Fibroblast of skin of abdomen (primary cell): ENCODE data around the gene STIL.
A peak's percentile ranks its signal among the peaks of the same experiment; 100 is the strongest.
"Not testable (repeated sequence)": the region's sequence is repeated elsewhere in the genome, so short reads cannot be mapped to it uniquely, and the experiment has no call there.

ENCODE experiments used
- DNase-seq: peaks from one replicate; pipeline ENCODE4 v3.0.0-alpha.2; 2013

STIL gene

GRCh38 chr1:47319968-47320367 is 6.0 kb upstream of the STIL start:
- not testable (repeated sequence) for DNase-seq

GRCh38 chr1:47317841-47318240 is 3.9 kb upstream of the STIL start:
- DNase-seq: peak; percentile 90

GRCh38 chr1:47309427-47309826 is 4.5 kb downstream of the STIL start:
- no peak for DNase-seq

- no peak for DNase-seq
Measured at GRCh38 chr1:47302472-47302871, 11.5 kb downstream of the STIL start.

- DNase-seq: no peak
Measured at GRCh38 chr1:47298025-47298699, 15.8 kb downstream of the STIL start.

GRCh38 chr1:47295579-47295978 is 18.4 kb downstream of the STIL start:
- no peak for DNase-seq

- DNase-seq: not testable (repeated sequence)
Measured at GRCh38 chr1:47294863-47295262, 19.1 kb downstream of the STIL start.

- DNase-seq: not testable (repeated sequence)
Measured at GRCh38 chr1:47288116-47288515, 25.8 kb downstream of the STIL start.

- peak; percentile 9 for DNase-seq
Measured at GRCh38 chr1:47280142-47280541, 33.8 kb downstream of the STIL start.

- DNase-seq: no peak
Measured at GRCh38 chr1:47276850-47277249, 37.1 kb downstream of the STIL start.

- not testable (repeated sequence) for DNase-seq
Measured at GRCh38 chr1:47275811-47276210, 38.1 kb downstream of the STIL start.

- not testable (repeated sequence) for DNase-seq
Measured at GRCh38 chr1:47265529-47265928, 48.4 kb downstream of the STIL start.

GRCh38 chr1:47262787-47263413 is 51.0 kb downstream of the STIL start:
- DNase-seq: peak; percentile 26

GRCh38 chr1:47257224-47257623 is 56.7 kb downstream of the STIL start:
- DNase-seq: no peak

- DNase-seq: no peak
Measured at GRCh38 chr1:47252795-47253194, 61.2 kb downstream of the STIL start.

- DNase-seq: no peak
Measured at GRCh38 chr1:47252369-47252768, 61.6 kb downstream of the STIL start.

- DNase-seq: no peak
Measured at GRCh38 chr1:47249755-47250154, 64.2 kb downstream of the STIL start.

- DNase-seq: no peak
Measured at GRCh38 chr1:47244339-47244862, 69.5 kb downstream of the STIL start.

GRCh38 chr1:47243910-47244309 is 70.0 kb downstream of the STIL start:
- DNase-seq: no peak

GRCh38 chr1:47241114-47242113 is 72.5 kb downstream of the STIL start:
- DNase-seq: no peak

GRCh38 chr1:47238935-47239592 is 74.9 kb downstream of the STIL start:
- no peak for DNase-seq

- DNase-seq: no peak
Measured at GRCh38 chr1:47235806-47236205, 78.1 kb downstream of the STIL start.
